Keratinocyte (primary cell): Measurements from ENCODE around the gene GSPT1. TPM values are rescaled to one million over a fixed set of nuclear protein-coding genes. Genes with fewer than 3 reads are reported as not detected.

Source experiments
- DNase-seq: peaks from one replicate; pipeline ENCODE4 v3.0.0-alpha.2; 2011; ENCODE audit warnings: low read depth, missing footprints, low spot score
- FAIRE-seq: peaks from 2 replicates; lab custom pipeline; 2011; peaks lifted over from hg19 to GRCh38; lab: Jason Lieb, UNC
- H2AFZ ChIP-seq: 2 replicates; pipeline ENCODE4 v1.6.0; 2012; ENCODE audit warnings: low read length, control low read depth, inconsistent platforms; ENCODE audit not compliant: control insufficient read depth
- H3K27ac ChIP-seq: 2 replicates; pipeline ENCODE4 v1.5.1; 2011; ENCODE audit warnings: low read length; ENCODE audit not compliant: control insufficient read depth, insufficient read depth
- H3K27me3 ChIP-seq: 3 replicates; pipeline ENCODE4 v1.6.0; 2011; ENCODE audit warnings: low read length; ENCODE audit not compliant: control insufficient read depth, insufficient read depth; ENCODE audit errors: extremely low read depth
- H3K36me3 ChIP-seq, 2 experiments: 2 replicates in 1 of 2; 3 replicates in 1 of 2; pipeline ENCODE4 v1.5.1; 2011; ENCODE audit warnings: low read length in 2 of 2, mild to moderate bottlenecking in 1 of 2; ENCODE audit not compliant: control insufficient read depth in 2 of 2, insufficient read depth in 2 of 2; ENCODE audit errors: extremely low read depth in 1 of 2
- H3K4me1 ChIP-seq: 3 replicates; pipeline ENCODE4 v1.5.1; 2011; ENCODE audit warnings: low read length; ENCODE audit not compliant: control insufficient read depth, insufficient read depth; ENCODE audit errors: extremely low read depth
- H3K4me2 ChIP-seq: 3 replicates; pipeline ENCODE4 v1.6.0; 2011; ENCODE audit warnings: low read depth, low read length; ENCODE audit not compliant: control insufficient read depth, insufficient read depth; ENCODE audit errors: extremely low read depth
- H3K4me3 ChIP-seq, 3 experiments: fragments of 200-600 bp in 1 of 3; sonication (generic) in 1 of 3; 2 replicates in 2 of 3; 3 replicates in 1 of 3; pipeline ENCODE4 v1.5.1; 2011 to 2016; ENCODE audit warnings: low read length in 3 of 3, mild to moderate bottlenecking in 3 of 3, control low read depth in 2 of 3, inconsistent platforms in 1 of 3, low read depth in 1 of 3, mixed read lengths in 1 of 3, mixed run types in 1 of 3, moderate library complexity in 1 of 3; ENCODE audit not compliant: control insufficient read depth in 2 of 3, insufficient read depth in 2 of 3; ENCODE audit errors: extremely low read depth in 1 of 3
- H3K79me2 ChIP-seq: 2 replicates; pipeline ENCODE4 v1.6.0; 2012; ENCODE audit warnings: low read length; ENCODE audit not compliant: control insufficient read depth, insufficient read depth
- H3K9ac ChIP-seq: 3 replicates; pipeline ENCODE4 v1.6.0; 2011; ENCODE audit warnings: low read length; ENCODE audit not compliant: control insufficient read depth, insufficient read depth; ENCODE audit errors: extremely low read depth
- H3K9me1 ChIP-seq: 3 replicates; pipeline ENCODE4 v1.6.0; 2011; ENCODE audit warnings: low read length; ENCODE audit not compliant: control insufficient read depth, insufficient read depth; ENCODE audit errors: extremely low read depth
- H3K9me3 ChIP-seq: 2 replicates; pipeline ENCODE4 v1.5.1; 2012; ENCODE audit warnings: low read depth, low read length; ENCODE audit not compliant: control insufficient read depth
- H4K20me1 ChIP-seq: 3 replicates; pipeline ENCODE4 v1.6.0; 2011; ENCODE audit warnings: low read length; ENCODE audit not compliant: control insufficient read depth, insufficient read depth; ENCODE audit errors: extremely low read depth
- CTCF ChIP-seq, 3 experiments: IDR thresholded peaks in 1 of 3; conservative IDR thresholded peaks in 1 of 3; optimal IDR thresholded peaks in 1 of 3; 2 replicates in 2 of 3; 3 replicates in 1 of 3; pipeline versions ENCODE3 to v1.5.1; 2011; ENCODE audit warnings: low read length in 3 of 3, mild to moderate bottlenecking in 3 of 3, moderate library complexity in 2 of 3, control low read depth in 1 of 3, inconsistent platforms in 1 of 3; ENCODE audit not compliant: insufficient read depth in 2 of 3; ENCODE audit errors: extremely low read depth in 1 of 3
- EZH2 ChIP-seq: IDR thresholded peaks from one replicate; pipeline ENCODE4 v1.6.1; 2012; ENCODE audit warnings: inconsistent platforms, mild to moderate bottlenecking, low read length, moderate library complexity
- dilution Hi-C: fragments of 300-500 bp; cut with MboI; formaldehyde crosslinking; loops from one replicate; pipeline ENCODE4 v1.7.0; 2020; ENCODE audit warnings: low sequenced_read_pairs; ENCODE audit not compliant: extremely low pct_ligation_motif_present
- polyA plus RNA-seq, 5 experiments: library from polyadenylated mRNA; depleted of rRNA in 3 of 5; stranded (reverse) in 3 of 5; stranded (forward) in 1 of 5; unstranded in 1 of 5; fragments of >200 nt; gene quantifications; 1 replicate in 1 of 5; 2 replicates in 3 of 5; 3 replicates in 1 of 5; pipeline versions ENCODE4 v1.2.1 to v1.2.3, GENCODE V29; 2011 to 2012; ENCODE audit warnings: missing spikeins in 2 of 5, low read depth in 1 of 5, low replicate concordance in 1 of 5

GSPT1 gene
- polyA plus RNA-seq, 1 donor (not counting 4 experiments of a cell fraction or from before 2014, with no cell fraction given) = 163 TPM

GRCh38 chr16:11862489-11862888 lies 53.3 kb downstream of the GSPT1 start:
- Histone ChIP-seq H2AFZ (no peak overlapping the region), H3K4me2 (no peak overlapping the region), H4K20me1 (no peaks in the 10 kb centered on the region), H3K36me3 (no peaks in the 10 kb centered on the region), H3K9me1 (no peaks in the 10 kb centered on the region), H3K79me2 (peaks cover 14% of the 10 kb centered on the region), H3K4me3 (no peak overlapping the region), H3K9ac (no peak overlapping the region), H3K4me1 (peaks cover under 1% of the 10 kb centered on the region), H3K27me3 (no peaks in the 10 kb centered on the region), H3K9me3 (no peaks in the 10 kb centered on the region), H3K27ac (no peak overlapping the region)
- FAIRE-seq = no peak
- DNase-seq = no peak
- dilution Hi-C loops = no loop called here
- TF ChIP-seq EZH2 (no peak), CTCF (optimal IDR thresholded peaks at IDR 0.05 in 1 of 3, IDR thresholded peaks at IDR 0.05 in 1 of 3, conservative IDR thresholded peaks at IDR 0.05 in 1 of 3; ENCODE audit: extremely low read depth in 1 of 3, insufficient read depth in 2 of 3, low read length in 3 of 3) (no peak)

- Histone ChIP-seq H3K9ac (no peak overlapping the region), H3K27me3 (no peaks in the 10 kb centered on the region), H3K4me3 (no peak overlapping the region), H4K20me1 (no peaks in the 10 kb centered on the region), H3K4me1 (peaks cover 6% of the 10 kb centered on the region), H3K36me3 (peaks cover 0 to 3% of the 10 kb centered on the region in 2 experiments), H3K27ac (no peak overlapping the region), H3K9me1 (peaks cover 2% of the 10 kb centered on the region), H3K4me2 (no peak overlapping the region), H3K9me3 (no peaks in the 10 kb centered on the region), H2AFZ (no peak overlapping the region), H3K79me2 (peaks cover 60% of the 10 kb centered on the region)
- FAIRE-seq (no peak), DNase-seq (no peak)
- dilution Hi-C loops = no loop called here
- no peak for TF ChIP-seq CTCF (optimal IDR thresholded peaks at IDR 0.05 in 1 of 3, IDR thresholded peaks at IDR 0.05 in 1 of 3, conservative IDR thresholded peaks at IDR 0.05 in 1 of 3; ENCODE audit: extremely low read depth in 1 of 3, insufficient read depth in 2 of 3, low read length in 3 of 3)
- no peak for TF ChIP-seq EZH2
These were observed 58.6 kb downstream of the GSPT1 start for GRCh38 chr16:11857161-11857560.
